ENCODE measurements around the gene OR56A1.

OR56A1 gene

GRCh38 chr11:5989203-5989602 is 41.4 kb downstream of the OR56A1 start:
- no peak for DNase-seq (ENCODE audit: low read depth)

GRCh38 chr11:5986885-5987284 is 43.7 kb downstream of the OR56A1 start, which contains the start of gene OR52L1:
Gene OR52L1, minus strand, starts transcription at chr11:5986985. Its CDS starts 55 bp downstream, at chr11:5986930.
- DNase-seq (ENCODE audit: low read depth) = no peak

GRCh38 chr11:5983443-5983842 is 47.1 kb downstream of the OR56A1 start:
- no peak for DNase-seq (ENCODE audit: low read depth)

- DNase-seq (ENCODE audit: low read depth) = no peak
Measured at GRCh38 chr11:5973530-5973929, 57.0 kb downstream of the OR56A1 start.

Data from CMK (cell line).